HepG2 (cell line): Measurements from ENCODE around the gene LARP1. TPM values are rescaled to one million over a fixed set of nuclear protein-coding genes. Genes with fewer than 3 reads are reported as not detected.
A peak's percentile ranks its signal among the peaks of the same experiment; 100 is the strongest.

Source experiments
- AGO2 ChIP-seq: fragments of 200-400 bp; formaldehyde crosslinking; optimal IDR thresholded peaks from 2 replicates; pipeline ENCODE3; 2017; ENCODE audit warnings: mild to moderate bottlenecking, low read depth, low read length, moderate library complexity
- ARNT2 ChIP-seq: sonication (generic); formaldehyde crosslinking; IDR thresholded peaks from 2 replicates; pipeline ENCODE4 v1.8.0; 2022; ENCODE audit warnings: mild to moderate bottlenecking, low read depth, missing genetic modification reagents, moderate library complexity
- KMT2A ChIP-seq: sonication (generic); formaldehyde crosslinking; IDR thresholded peaks from 2 replicates; pipeline ENCODE4 v1.4.0; 2020; ENCODE audit warnings: missing genetic modification reagents
- LCORL ChIP-seq, 2 experiments: fragments of 450-650 bp in 1 of 2; sonication (generic) in 1 of 2; formaldehyde crosslinking in 1 of 2; IDR thresholded peaks; 2 replicates each; pipeline versions ENCODE4 v1.5.0 to v1.6.1; 2017 to 2020; ENCODE audit warnings: antibody characterized with exemption in 1 of 2, missing genetic modification reagents in 1 of 2
- MAX ChIP-seq: IDR thresholded peaks from 2 replicates; pipeline ENCODE4 v1.6.1; 2012; ENCODE audit warnings: inconsistent platforms
- PTBP1 ChIP-seq: fragments of 200-400 bp; formaldehyde crosslinking; IDR thresholded peaks from 2 replicates; pipeline ENCODE4 v1.6.1; 2018; ENCODE audit warnings: low read length, low read depth; ENCODE audit not compliant: poor library complexity, severe bottlenecking
- SMC3 ChIP-seq: IDR thresholded peaks from 2 replicates; pipeline ENCODE4 v1.6.1; 2011; ENCODE audit warnings: low read length, improper control_type of control experiment
- STAG1 ChIP-seq: sonication (generic); formaldehyde crosslinking; IDR thresholded peaks from 2 replicates; pipeline ENCODE4 v1.4.0; 2020; ENCODE audit warnings: missing genetic modification reagents
- SYNCRIP ChIP-seq: fragments of 200-400 bp; formaldehyde crosslinking; IDR thresholded peaks from 2 replicates; pipeline ENCODE4 v1.6.1; 2018; ENCODE audit warnings: mild to moderate bottlenecking, low read depth, low read length; ENCODE audit not compliant: insufficient read depth
- TBX3 ChIP-seq: fragments of 450-650 bp; IDR thresholded peaks from 2 replicates; pipeline ENCODE4 v1.6.1; 2017; ENCODE audit warnings: antibody characterized with exemption, mild to moderate bottlenecking, inconsistent platforms, borderline replicate concordance
- XBP1 ChIP-seq: sonication (generic); formaldehyde crosslinking; IDR thresholded peaks from 2 replicates; pipeline ENCODE4 v1.5.0; 2020; ENCODE audit warnings: missing genetic modification reagents
- ZBTB37 ChIP-seq: sonication (generic); formaldehyde crosslinking; IDR thresholded peaks from 2 replicates; pipeline ENCODE4 v1.4.0; 2020; ENCODE audit warnings: mild to moderate bottlenecking, missing genetic modification reagents
- ZFP62 ChIP-seq: sonication (generic); formaldehyde crosslinking; IDR thresholded peaks from 2 replicates; pipeline ENCODE4 v1.4.0; 2020; ENCODE audit warnings: missing genetic modification reagents
- ZKSCAN1 ChIP-seq: fragments of 150-350 bp; IDR thresholded peaks from 2 replicates; pipeline ENCODE4 v1.6.1; 2014; ENCODE audit warnings: low read length
- ZNF12 ChIP-seq: sonication (generic); formaldehyde crosslinking; IDR thresholded peaks from 2 replicates; pipeline ENCODE4 v1.5.0; 2020; ENCODE audit warnings: missing genetic modification reagents
- ZNF235 ChIP-seq: sonication (generic); formaldehyde crosslinking; IDR thresholded peaks from 2 replicates; pipeline ENCODE4 v1.8.1; 2023; ENCODE audit warnings: mild to moderate bottlenecking, missing genetic modification reagents, borderline replicate concordance
- ZNF280B ChIP-seq: sonication (generic); formaldehyde crosslinking; IDR thresholded peaks from 2 replicates; pipeline ENCODE4 v1.5.0; 2020; ENCODE audit warnings: missing genetic modification reagents, mild to moderate bottlenecking, borderline replicate concordance
- ZNF646 ChIP-seq: sonication (generic); formaldehyde crosslinking; IDR thresholded peaks from 2 replicates; pipeline ENCODE4 v1.9.0; 2021; ENCODE audit warnings: mild to moderate bottlenecking, missing genetic modification reagents
- ZNF775 ChIP-seq: sonication (generic); formaldehyde crosslinking; IDR thresholded peaks from 2 replicates; pipeline ENCODE4 v1.4.0; 2020; ENCODE audit warnings: missing genetic modification reagents, mild to moderate bottlenecking, moderate library complexity, borderline replicate concordance
- ZNF792 ChIP-seq: IDR thresholded peaks from 2 replicates; pipeline ENCODE4 v1.6.1; 2016
- ZZZ3 ChIP-seq: sonication (generic); formaldehyde crosslinking; IDR thresholded peaks from 2 replicates; pipeline ENCODE4 v1.4.0; 2020; ENCODE audit warnings: missing genetic modification reagents, mild to moderate bottlenecking, borderline replicate concordance
- polyA plus RNA-seq, 8 experiments: library from polyadenylated mRNA; depleted of rRNA in 3 of 8; stranded (reverse) in 7 of 8; unstranded in 1 of 8; fragments of >200 nt; fragmentation: Illumina TruSeq in 4 of 8; extraction: Trizol in 4 of 8; gene quantifications; 2 replicates each; pipeline versions ENCODE4 v1.2.1 to v1.2.3, GENCODE V29; 2011 to 2016; ENCODE audit warnings: low read depth in 4 of 8, missing spikeins in 1 of 8, mixed read lengths in 1 of 8; ENCODE audit not compliant: insufficient read depth in 1 of 8
- total RNA-seq, 5 experiments: library from RNA; depleted of rRNA; stranded (reverse); fragments of >200 nt; fragmentation: Illumina TruSeq; extraction: Trizol; gene quantifications; 2 replicates each; pipeline ENCODE4 v1.2.3, GENCODE V29; 2016; ENCODE audit warnings: low read depth in 1 of 5

LARP1 gene
- total and polyA plus RNA-seq, 2 of the 13 experiments (the other 11 are each of a cell fraction or from before 2014, with no cell fraction given): 45.2 to 61.4 TPM

- TF ChIP-seq ZNF280B (CRISPR knock-in tag) (no peak), SYNCRIP (no peak), ZNF792 (no peak), ZNF235 (CRISPR knock-in tag) (no peak), ZNF12 (CRISPR knock-in tag) (no peak), ZNF646 (CRISPR knock-in tag) (no peak), SMC3 (no peak), STAG1 (CRISPR knock-in tag) (no peak; the same call in 1 of the 2 replicates), ZZZ3 (no peak), TBX3 (no peak), ZBTB37 (CRISPR knock-in tag) (no peak), ARNT2 (CRISPR knock-in tag) (no peak), AGO2 (no peak), LCORL (IDR thresholded peaks at IDR 0.05) (no peak), LCORL (CRISPR knock-in tag; IDR thresholded peaks at IDR 0.05) (peak; percentile 33; the same call in 1 of the 2 replicates), PTBP1 (no peak), MAX (peak; percentile 56), KMT2A (CRISPR knock-in tag) (0 out of 2 replicates have a peak, but pooled peaks have one; percentile 22), ZKSCAN1 (no peak), XBP1 (CRISPR knock-in tag) (no peak), ZNF775 (CRISPR knock-in tag) (no peak), ZFP62 (CRISPR knock-in tag) (no peak)
These were observed 95.3 kb downstream of the LARP1 start, which contains the start of gene FAXDC2 (continued) for GRCh38 chr5:154850255-154851062.
